NCI-H510A (cell line): ENCODE measurements around the gene PKP2.

Experiments used
- DNase-seq: peaks from one replicate; lab custom pipeline; 2025; lab: John Stamatoyannopoulos, UW

PKP2 gene

GRCh38 chr12:32754111-32754510, 142.5 kb downstream of the PKP2 start:
- no peak for DNase-seq

- no peak for DNase-seq
Observed at GRCh38 chr12:32753605-32754004, 143.0 kb downstream of the PKP2 start.

- no peak for DNase-seq
Observed at GRCh38 chr12:32743264-32743663, 153.3 kb downstream of the PKP2 start.

- DNase-seq, result no peak
Observed at GRCh38 chr12:32742133-32742532, 154.4 kb downstream of the PKP2 start.
